HL-60/S4 treated with phorbol 12-myristate 13-acetate at 8.2 ng/mL for 4 days and 3 days (cell line): Measurements from ENCODE around the gene AP1S3.
"Not testable (repeated sequence)": the region's sequence is repeated elsewhere in the genome, so short reads cannot be mapped to it uniquely, and the experiment has no call there.

Experiments used
- in situ Hi-C: fragments of 300-500 bp; cut with MboI; formaldehyde crosslinking; loops from 2 replicates; pipeline ENCODE4 v1.15.0; 2022; ENCODE audit warnings: low sequenced_read_pairs

AP1S3 gene

GRCh38 chr2:223854741-223855140 lies 17.4 kb upstream of the AP1S3 start:
- in situ Hi-C loops: no loop called here

- in situ Hi-C loops: no loop called here
Measured at GRCh38 chr2:223853425-223853837, 16.0 kb upstream of the AP1S3 start.

- in situ Hi-C loops: no loop called here
Measured at GRCh38 chr2:223852281-223852795, 15.0 kb upstream of the AP1S3 start.

- in situ Hi-C loops: no loop called here
Measured at GRCh38 chr2:223847410-223847809, 10.0 kb upstream of the AP1S3 start.

- in situ Hi-C loops: no loop called here
Measured at GRCh38 chr2:223846515-223846914, 9.1 kb upstream of the AP1S3 start.

- in situ Hi-C loops: no loop called here
Measured at GRCh38 chr2:223841436-223842190, 4.2 kb upstream of the AP1S3 start.

- in situ Hi-C loops: no loop called here
Measured at GRCh38 chr2:223835701-223836532, 1.5 kb downstream of the AP1S3 start.

GRCh38 chr2:223834431-223834830 lies 3.0 kb downstream of the AP1S3 start:
- in situ Hi-C loops: no loop called here

GRCh38 chr2:223832241-223832903 lies 5.0 kb downstream of the AP1S3 start:
- in situ Hi-C loops: no loop called here

GRCh38 chr2:223829128-223829527 lies 8.3 kb downstream of the AP1S3 start:
- in situ Hi-C loops: no loop called here

- in situ Hi-C loops: no loop called here
Measured at GRCh38 chr2:223828314-223828713, 9.1 kb downstream of the AP1S3 start.

GRCh38 chr2:223826995-223827394 lies 10.4 kb downstream of the AP1S3 start:
- in situ Hi-C loops: no loop called here

- in situ Hi-C loops: no loop called here
Measured at GRCh38 chr2:223824301-223824700, 13.1 kb downstream of the AP1S3 start.

- in situ Hi-C loops: no loop called here
Measured at GRCh38 chr2:223822818-223823217, 14.6 kb downstream of the AP1S3 start.

GRCh38 chr2:223820549-223820948 lies 16.8 kb downstream of the AP1S3 start:
- in situ Hi-C loops: no loop called here

GRCh38 chr2:223819891-223820290 lies 17.5 kb downstream of the AP1S3 start:
- in situ Hi-C loops: no loop called here

GRCh38 chr2:223815884-223816570 lies 21.4 kb downstream of the AP1S3 start:
- in situ Hi-C loops: no loop called here

GRCh38 chr2:223815186-223815883 lies 22.0 kb downstream of the AP1S3 start:
- in situ Hi-C loops: no loop called here

- in situ Hi-C loops: not testable (repeated sequence)
Measured at GRCh38 chr2:223814764-223815163, 22.6 kb downstream of the AP1S3 start.

GRCh38 chr2:223813329-223813728 lies 24.1 kb downstream of the AP1S3 start:
- in situ Hi-C loops: no loop called here
